ENCODE measurements around the gene ZSCAN20. TPM values are rescaled to one million over a fixed set of nuclear protein-coding genes. Genes with fewer than 3 reads are reported as not detected.

ZSCAN20 gene
- total RNA-seq, 6 experiments from 2014 or later = 0.81 to 2.7 (median 1.4) TPM

DNA sequence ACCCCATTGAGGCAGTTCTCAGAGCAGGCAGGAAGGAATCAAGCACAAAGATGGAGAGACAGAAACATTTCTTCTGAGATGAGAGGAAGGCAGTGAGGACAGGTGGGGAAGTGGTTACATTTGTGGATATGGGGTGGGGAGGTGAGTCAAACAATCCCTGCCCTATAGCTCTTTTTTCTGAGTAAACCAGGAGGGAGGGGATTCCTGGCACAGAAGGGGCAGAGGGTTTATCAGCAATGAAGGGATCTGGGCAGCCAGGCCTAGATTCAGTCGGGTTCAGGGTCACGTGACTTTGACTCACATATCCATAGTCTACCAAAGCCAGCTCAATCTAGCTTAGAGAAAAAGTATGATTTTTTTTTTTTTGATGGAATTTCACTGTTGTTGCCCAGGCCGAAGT, 25.9 kb upstream of the ZSCAN20 start:
- H3K27ac ChIP-seq = no peak overlapping the region
- intact Hi-C loops (cut with DNase I) = no loop called here
- H3K9me3 ChIP-seq = no peaks in the 10 kb centered on the region
- ATAC-seq = no peak
- no peak overlapping the region for H3K4me3 ChIP-seq
- H3K36me3 ChIP-seq = no peaks in the 10 kb centered on the region
- no peak for TF ChIP-seq POLR2A (IDR thresholded peaks at IDR 0.05)
- TF ChIP-seq, protein P1, sequence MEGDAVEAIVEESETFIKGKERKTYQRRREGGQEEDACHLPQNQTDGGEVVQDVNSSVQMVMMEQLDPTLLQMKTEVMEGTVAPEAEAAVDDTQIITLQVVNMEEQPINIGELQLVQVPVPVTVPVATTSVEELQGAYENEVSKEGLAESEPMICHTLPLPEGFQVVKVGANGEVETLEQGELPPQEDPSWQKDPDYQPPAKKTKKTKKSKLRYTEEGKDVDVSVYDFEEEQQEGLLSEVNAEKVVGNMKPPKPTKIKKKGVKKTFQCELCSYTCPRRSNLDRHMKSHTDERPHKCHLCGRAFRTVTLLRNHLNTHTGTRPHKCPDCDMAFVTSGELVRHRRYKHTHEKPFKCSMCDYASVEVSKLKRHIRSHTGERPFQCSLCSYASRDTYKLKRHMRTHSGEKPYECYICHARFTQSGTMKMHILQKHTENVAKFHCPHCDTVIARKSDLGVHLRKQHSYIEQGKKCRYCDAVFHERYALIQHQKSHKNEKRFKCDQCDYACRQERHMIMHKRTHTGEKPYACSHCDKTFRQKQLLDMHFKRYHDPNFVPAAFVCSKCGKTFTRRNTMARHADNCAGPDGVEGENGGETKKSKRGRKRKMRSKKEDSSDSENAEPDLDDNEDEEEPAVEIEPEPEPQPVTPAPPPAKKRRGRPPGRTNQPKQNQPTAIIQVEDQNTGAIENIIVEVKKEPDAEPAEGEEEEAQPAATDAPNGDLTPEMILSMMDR (IDR thresholded peaks at IDR 0.05) = no peak
- no peak for DNase-seq
- H3K27me3 ChIP-seq = no peaks in the 10 kb centered on the region
- no peaks in the 10 kb centered on the region for H3K4me1 ChIP-seq
- 100% methylated on average over 1 of the region's 3 CpGs for WGBS (ENCODE audit: insufficient coverage, low coverage, low lambda C conversion rate, missing lambda C conversion rate)

DNA sequence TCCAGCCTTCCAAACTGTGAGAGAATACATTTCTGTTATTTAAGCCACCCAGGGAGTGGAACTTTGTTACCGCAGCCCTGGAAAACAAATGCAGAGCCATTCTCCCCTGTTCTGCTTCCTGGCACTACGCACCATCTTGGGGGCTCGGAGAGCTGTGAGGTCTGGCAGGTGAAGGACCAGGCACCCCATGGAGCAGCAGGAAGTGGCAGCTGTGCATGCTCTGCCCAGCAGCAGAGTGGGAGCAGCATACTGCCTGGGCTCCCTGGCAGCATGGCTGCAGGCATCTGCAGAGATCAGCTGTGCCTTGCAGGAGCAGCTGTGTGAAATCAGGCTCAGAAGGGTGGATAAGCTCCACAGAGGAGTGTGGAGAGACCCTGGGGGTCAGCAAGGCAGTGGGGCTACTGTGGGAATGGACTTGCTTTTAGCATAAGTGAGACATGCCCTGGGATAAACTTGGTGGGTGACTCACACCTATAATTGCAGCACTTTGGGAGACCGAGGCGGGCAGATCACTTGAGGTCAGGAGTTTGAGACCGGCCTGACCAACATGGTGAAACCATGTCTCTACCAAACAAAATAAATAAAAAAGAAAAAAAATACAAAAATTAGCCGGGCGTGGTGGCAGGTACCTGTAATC, 17.7 kb upstream of the ZSCAN20 start:
- Histone ChIP-seq H3K36me3 (no peaks in the 10 kb centered on the region), H3K9me3 (no peaks in the 10 kb centered on the region), H3K4me3 (no peak overlapping the region), H3K27me3 (no peaks in the 10 kb centered on the region), H3K4me1 (no peaks in the 10 kb centered on the region), H3K27ac (no peak overlapping the region)
- WGBS (ENCODE audit: insufficient coverage, low coverage, low lambda C conversion rate, missing lambda C conversion rate) = 81% methylated on average over 7 of the region's 8 CpGs
- TF ChIP-seq, protein P1 (IDR thresholded peaks at IDR 0.05) = no peak
- TF ChIP-seq POLR2A (IDR thresholded peaks at IDR 0.05) = no peak
- ATAC-seq (no peak), DNase-seq (no peak)
- intact Hi-C loops (cut with DNase I) = loop anchor here in 1 of 2 donors (10.0 kb wide), 1 partner anchor 160 kb away; no protein-coding TSS in a partner anchor

DNA sequence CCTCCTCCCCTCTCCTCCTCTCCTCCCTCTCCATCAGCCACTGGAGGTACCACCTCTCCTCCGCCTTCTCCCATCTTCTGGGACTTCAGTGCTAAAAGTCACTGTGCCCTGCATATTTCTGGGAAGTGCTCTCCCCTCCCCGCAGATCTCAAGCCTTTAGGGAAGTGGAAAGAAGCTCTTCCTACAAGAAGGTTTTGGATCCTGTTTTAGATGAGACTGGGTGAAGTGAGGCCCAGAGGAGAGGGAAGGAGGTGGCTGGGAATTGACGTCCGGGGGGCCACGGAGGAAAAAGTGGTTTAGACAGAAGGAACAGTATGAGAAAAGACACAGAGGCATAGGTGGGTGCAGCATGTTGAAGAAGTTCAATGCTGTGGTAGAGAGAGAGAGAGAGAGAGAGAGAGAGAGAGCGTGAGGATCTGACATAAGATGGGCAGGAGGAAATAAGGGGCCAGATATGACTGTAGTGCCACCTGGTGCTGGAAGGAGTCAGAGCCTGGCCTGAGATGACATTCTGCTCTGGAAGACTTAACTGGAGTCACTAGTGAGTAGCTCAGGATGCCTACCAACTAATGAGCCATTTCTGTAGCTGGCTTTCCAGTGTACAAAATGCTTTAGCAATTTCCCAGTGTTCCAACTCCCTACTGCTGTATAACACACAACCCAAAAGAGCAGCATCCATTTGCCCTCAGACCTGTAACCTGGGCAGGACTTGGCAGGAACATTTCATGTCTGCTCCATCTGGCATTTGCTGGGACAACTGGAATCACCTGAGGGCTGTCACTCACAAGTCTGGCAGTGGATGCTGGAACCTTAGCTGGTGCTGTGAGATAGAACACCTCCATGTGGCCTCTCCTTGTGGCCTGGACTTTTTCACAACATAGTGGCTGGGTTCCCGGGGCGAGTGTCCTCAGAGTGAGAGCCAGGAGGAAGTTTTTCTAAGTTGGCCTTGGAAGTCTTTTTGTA, 16.6 kb upstream of the ZSCAN20 start:
- H3K4me3 ChIP-seq = no peak overlapping the region
- no peak overlapping the region for H3K27ac ChIP-seq
- no peaks in the 10 kb centered on the region for H3K9me3 ChIP-seq
- WGBS (ENCODE audit: insufficient coverage, low coverage, low lambda C conversion rate, missing lambda C conversion rate) = 41% methylated on average over 7 of the region's 8 CpGs
- intact Hi-C loops (cut with DNase I) = loop anchor here in 1 of 2 donors (10.0 kb wide), 1 partner anchor 161 kb away; no protein-coding TSS in a partner anchor
- no peaks in the 10 kb centered on the region for H3K27me3 ChIP-seq
- TF ChIP-seq, protein P1 (IDR thresholded peaks at IDR 0.05) = peak; percentile 41 to 60 (median 52)
- no peak for TF ChIP-seq POLR2A (IDR thresholded peaks at IDR 0.05)
- H3K36me3 ChIP-seq = no peaks in the 10 kb centered on the region
- no peaks in the 10 kb centered on the region for H3K4me1 ChIP-seq
- DNase-seq (no peak), ATAC-seq (peak; percentile 81 to 94 (median 90))

DNA sequence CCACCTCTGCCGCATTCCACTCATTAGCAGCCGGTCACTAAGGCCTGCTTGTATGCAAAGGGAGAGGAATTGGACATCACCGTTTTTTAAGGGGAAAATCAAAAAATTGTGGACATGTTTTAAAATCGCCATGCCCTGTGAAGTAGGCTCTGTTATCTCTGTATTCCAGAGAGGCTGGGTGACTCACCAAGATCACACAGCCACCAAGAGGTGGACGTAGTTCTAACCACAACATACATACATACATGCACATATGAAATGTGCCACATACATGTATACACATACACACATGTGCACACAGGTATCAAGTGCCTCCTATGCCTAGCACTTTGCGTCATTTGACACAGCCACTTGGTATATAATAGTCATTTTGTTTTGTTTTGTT, 16.0 kb upstream of the ZSCAN20 start:
- H3K27me3 ChIP-seq = no peaks in the 10 kb centered on the region
- no peak for ATAC-seq
- DNase-seq = no peak
- no peak for TF ChIP-seq POLR2A (IDR thresholded peaks at IDR 0.05)
- TF ChIP-seq, protein P1 (IDR thresholded peaks at IDR 0.05) = no peak
- no peaks in the 10 kb centered on the region for H3K36me3 ChIP-seq
- H3K27ac ChIP-seq = no peak overlapping the region
- no peak overlapping the region for H3K4me3 ChIP-seq
- WGBS (ENCODE audit: insufficient coverage, low coverage, low lambda C conversion rate, missing lambda C conversion rate) = 76% methylated on average over 5 of the region's 6 CpGs
- no peaks in the 10 kb centered on the region for H3K9me3 ChIP-seq
- H3K4me1 ChIP-seq = no peaks in the 10 kb centered on the region
- intact Hi-C loops (cut with DNase I) = loop anchor here in 1 of 2 donors (10.0 kb wide), 1 partner anchor 162 kb away; no protein-coding TSS in a partner anchor
